Measurements from ENCODE around the gene LMF1.
"Not testable (repeated sequence)": the region's sequence is repeated elsewhere in the genome, so short reads cannot be mapped to it uniquely, and the experiment has no call there.

The LMF1 gene

DNA sequence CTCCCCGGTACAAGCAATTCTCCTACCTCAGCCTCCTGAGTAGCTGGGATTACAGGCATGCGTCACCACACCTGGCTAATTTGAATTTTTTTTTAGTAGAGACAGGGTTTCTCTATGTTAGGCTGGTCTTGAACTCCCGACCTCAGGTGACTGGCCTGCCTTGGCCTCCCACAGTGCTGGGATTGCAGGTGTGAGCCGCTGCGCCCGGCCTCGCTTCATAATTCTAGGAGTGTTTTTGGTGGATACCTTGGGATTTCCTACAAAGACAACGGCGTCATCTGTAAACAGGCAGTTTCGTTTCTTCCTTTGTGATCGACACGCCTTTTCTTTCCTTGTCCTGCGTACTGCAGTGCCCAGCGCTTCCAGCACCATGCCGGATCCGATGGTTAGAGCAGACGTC lies 109.3 kb downstream of the LMF1 start:
- no peak for DNase-seq

DNA sequence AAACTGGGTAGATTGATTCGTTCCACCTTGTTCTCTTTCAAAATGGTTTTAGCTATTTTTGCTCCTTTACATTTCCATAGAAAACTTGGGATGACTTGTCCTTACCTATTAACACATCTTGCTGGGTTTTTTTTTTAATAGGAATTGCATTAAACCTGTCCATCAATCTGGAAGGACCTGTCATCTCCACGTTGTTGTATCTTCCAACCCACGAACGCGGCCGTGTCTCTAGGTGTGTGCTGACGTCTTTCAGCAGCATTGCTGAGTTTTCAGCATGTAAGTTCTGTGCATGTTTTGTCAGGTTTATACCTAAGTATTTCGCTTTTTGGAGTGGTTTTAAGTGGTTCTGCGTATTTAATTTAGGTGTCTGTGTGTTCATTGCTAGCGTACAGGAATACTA lies 109.9 kb downstream of the LMF1 start:
- DNase-seq: no peak

DNA sequence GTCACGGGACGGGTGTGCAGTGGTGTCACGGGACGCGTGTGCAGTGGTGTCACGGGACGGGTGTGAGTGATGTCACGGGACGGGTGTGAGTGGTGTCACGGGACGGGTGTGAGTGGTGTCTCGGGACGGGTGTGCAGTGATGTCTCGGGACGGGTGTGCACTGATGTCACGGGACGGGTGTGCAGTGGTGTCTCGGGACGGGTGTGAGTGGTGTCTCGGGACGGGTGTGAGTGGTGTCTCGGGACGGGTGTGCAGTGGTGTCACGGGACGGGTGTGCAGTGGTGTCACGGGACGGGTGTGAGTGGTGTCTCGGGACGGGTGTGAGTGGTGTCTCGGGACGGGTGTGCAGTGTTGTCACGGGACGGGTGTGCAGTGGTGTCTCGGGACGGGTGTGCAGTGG lies 111.8 kb downstream of the LMF1 start:
- not testable (repeated sequence) for DNase-seq

DNA sequence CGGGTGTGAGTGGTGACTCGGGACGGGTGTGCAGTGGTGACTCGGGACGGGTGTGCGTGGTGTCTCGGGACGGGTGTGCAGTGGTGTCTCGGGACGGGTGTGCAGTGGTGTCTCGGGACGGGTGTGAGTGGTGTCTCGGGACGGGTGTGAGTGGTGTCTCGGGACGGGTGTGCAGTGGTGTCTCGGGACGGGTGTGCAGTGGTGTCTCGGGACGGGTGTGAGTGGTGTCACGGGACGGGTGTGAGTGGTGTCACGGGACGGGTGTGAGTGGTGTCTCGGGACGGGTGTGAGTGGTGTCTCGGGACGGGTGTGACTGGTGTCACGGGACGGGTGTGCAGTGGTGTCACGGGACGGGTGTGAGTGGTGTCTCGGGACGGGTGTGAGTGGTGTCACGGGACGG lies 112.3 kb downstream of the LMF1 start:
- not testable (repeated sequence) for DNase-seq

DNA sequence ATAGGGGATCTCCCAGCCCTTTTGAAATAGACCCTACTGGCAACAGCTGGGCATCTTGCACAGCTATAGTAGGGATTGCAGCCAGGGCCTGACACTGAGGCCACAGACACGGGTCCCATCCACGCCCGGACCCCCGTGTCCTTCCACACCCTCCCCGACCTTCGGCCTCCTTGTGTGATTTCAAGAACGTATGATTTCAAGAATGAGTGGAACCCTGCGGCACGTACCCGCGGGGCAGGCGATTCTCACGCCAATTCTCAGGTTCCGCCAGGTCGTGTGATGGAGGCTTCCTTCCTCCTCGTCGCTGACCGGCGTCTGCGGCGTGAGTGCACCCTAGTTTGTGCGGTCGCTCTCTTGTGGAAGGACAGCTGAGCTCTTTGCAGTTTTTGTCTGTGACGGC lies 114.0 kb downstream of the LMF1 start:
- DNase-seq: no peak

DNA sequence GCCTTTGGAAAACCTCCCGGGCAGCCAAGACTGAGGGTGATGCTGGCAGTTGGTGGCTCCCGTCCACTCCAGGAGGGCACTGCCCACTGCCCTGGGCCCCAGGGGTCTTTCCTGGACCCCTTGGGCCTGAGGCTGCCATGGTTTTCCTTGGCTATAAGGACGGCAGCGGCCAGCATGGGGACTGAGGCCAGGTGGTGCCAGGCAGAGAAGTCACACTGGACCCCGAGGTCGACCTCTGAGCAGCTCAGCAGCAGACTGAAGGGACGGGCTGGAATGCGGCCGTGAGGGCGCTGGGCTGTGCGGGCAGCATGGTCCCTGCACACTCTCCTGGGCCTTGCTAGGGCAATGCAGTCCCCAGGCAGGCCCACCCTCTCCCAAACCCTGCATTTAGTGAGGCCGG lies 114.7 kb downstream of the LMF1 start:
- DNase-seq: no peak

DNA sequence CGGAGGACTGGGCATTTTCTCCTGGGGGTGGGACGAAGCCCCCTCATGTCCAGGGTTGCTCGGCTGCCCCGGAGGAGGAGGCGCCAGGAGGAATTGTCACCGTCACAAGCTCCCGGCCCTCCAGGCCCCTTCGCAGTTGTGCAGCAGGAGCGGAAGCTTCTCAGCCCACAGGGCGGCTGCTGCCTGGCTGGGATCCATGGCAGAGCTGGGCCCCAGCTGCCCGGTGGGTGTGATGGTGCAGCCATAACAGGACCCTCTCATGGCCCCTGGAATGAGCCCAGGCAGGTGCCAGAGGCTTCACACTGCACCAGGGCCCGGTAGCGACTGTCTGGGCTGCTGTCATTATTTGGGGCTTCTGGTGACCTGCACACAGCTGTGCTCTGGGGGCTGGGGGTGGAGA lies 115.3 kb downstream of the LMF1 start:
- no peak for DNase-seq

DNA sequence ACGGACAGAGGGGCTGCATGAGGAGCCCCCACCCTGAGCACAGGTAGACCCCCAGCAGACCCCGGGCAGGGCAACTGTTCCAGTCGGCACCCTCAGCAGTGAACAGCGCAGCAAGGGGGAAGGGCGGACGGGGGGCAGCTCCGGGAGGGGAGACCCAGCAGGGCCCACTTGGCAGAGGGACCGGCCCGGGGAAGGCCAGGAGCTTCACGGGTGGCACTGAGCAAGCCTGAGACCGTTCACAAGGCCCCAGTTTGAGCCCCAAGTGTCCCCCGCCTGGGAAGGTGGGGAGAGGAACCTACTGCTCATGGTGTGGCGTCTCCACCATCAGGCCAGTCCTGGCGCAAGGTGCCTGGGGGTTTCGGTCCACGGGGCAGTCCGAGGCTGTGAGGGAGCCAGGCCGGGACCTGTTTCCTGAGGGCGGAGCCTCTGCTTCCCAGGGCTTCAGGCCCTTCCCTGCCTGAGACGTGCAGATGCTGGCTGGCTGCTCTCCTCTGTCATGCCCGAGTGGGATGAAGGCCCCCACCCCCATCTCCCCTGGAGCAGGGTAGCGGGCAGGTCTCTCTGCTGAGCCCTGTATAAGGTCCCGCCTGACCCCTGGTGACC lies 115.9 kb downstream of the LMF1 start:
- DNase-seq: no peak

DNA sequence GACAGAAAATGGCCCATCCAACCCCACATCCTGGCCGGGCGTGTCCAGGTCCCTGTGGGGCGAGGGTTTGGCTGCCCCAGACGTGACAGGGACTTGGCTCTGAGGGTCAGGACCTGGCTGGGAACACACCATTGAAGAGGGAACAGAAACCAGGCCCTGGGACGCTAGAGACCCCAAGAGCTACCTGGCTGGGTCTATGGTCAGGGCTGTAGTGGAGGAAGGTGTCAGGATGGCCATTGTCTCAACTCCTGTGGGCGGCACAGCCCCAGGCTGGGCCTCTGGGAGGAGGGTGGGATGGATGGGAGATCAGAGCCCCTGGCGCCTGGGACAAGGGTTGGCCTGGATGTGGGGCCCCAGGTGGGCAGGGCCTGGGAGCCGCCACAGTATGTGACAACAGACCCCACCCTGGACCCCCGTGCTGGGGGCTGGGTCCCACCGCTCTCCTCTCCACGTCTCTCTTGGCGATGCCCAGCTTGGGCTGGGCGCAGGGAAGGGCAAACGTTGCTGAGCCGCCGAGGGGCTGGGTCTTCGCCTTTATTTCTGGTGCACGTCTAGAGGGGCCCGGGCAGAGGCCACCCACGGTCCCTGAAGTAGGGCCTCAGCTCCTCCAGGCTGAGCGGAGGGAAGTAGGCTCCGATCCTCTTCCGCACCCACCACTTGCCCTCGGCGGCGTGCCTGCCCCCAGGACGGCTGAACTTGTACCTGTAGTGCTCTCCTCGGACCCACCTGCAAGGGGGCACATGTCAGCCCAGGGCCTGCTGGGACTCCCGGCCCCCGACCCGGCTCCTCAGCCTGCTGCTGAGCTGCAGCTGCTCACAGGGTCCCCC lies 116.6 kb downstream of the LMF1 start:
- no peak for DNase-seq

DNA sequence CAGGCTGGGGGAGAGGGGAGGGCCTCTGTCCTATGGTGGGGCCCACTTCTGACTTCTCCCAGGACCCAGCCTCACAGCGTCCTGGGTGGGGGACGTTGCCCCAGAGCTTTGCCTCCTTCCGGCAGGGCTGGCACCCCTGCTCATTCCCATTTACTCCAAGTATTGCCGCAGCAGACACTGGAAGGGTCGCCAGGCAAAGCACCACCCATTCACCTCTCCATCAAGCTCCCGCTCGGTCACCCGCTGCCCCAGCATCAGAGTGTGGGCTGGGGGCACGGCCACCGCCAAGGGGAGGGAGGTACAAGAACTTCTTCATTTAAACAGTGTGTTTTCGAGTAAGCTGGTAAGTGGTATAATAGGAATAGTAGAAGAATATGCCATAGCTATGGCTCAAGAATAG lies 117.5 kb downstream of the LMF1 start:
- no peak for DNase-seq

DNA sequence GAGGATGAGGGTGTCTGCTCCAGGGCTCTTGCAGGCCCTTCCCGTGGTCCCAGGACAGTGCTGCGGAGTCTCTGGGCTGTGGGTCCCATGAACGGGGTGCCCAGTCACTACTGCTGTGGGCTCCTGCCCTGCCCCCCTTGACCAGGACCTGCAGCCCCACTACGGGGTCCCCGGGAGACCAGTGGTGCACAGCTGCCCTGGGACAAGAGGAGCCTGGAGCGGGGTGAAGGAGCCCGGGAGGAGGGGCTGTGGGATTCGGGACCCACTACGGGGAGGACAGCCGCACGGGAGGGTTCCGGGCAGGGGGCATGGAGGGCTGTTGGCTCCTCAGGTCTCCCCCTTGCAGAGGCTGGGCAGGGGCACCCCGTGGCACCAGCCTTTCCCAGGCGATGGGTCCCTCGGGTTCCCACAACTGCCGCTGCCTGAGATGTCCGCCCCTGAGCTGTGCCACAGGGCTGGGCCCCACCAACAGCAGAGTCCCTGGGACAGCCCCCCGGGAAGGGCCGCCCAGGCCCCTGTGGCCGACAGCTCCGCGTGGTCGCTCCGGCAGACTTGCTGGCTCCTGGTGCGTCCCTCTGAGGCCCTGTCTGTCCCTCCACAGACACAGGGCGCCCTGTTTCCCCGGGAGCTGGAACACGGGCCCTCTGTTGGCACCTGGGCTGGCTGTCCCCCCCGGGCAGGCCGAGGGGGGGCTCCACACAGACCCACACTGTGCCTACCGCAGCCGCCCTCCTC lies 118.2 kb downstream of the LMF1 start:
- no peak for DNase-seq

DNA sequence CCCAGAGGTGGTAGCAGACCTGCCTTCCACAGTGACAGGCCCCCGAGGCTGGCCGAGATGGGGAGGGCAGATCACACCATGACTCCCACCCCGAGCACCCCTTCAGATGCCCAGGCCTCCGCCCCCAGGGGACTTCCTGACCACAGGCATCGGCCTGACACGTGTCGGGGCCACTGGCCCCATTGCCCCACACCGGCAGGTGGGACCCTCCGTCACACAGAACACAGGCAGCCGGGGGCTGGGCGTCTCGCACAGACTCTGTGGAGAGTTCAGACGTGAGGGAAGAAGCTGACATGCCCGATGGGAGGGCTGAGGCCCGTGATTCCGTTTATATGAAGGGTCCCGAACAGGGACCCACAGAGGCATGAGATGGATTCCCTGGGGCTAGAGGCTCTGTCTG lies 118.9 kb downstream of the LMF1 start:
- DNase-seq: no peak

DNA sequence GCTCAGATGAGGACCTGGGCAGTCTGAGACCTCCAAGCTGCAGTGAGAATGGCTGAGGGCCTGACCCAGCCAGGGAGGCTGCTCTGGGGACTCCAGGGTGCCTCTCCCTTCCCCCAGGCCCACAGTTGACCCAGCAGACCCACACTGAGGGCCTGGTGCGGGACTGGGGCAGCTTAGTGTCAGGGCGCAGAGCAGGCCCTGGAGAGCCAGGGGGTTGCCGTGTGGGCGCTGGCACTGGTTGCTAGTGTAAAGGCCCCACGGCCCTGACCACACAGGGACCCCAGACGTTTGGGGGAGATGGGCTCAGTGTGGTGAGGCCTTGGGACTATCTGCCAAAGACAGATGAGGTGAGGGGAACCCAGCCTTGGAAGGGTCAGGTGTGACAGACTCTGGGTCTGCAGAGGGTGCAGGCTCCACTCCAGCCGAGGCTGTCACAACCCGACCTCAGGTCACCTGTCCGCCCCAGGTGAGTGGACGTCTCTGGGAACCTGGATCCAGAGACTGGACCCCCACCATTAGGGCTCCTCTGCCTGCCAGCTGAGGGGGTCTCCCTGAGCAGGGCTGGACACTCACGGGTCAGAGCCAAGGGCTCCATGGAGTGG lies 119.5 kb downstream of the LMF1 start:
- no peak for DNase-seq

DNA sequence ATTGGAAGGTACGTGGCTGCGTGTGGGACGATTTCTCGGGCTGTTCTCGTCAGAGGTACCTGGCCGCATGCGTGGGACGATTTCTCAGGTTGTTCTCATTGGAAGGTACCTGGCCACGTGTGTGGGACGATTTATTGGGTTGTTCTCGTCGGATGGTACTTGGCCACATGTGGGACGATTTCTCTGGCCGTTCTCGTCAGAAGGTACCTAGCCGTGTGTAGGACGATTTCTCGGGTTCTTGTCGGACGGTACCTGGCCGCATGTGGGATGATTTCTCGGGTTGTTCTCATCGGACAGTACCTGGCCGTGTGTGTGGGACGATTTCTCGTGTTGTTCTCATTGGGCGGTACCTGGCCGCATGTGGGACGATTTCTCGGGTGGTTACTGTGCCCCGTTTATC lies 120.1 kb downstream of the LMF1 start:
- no peak for DNase-seq

DNA sequence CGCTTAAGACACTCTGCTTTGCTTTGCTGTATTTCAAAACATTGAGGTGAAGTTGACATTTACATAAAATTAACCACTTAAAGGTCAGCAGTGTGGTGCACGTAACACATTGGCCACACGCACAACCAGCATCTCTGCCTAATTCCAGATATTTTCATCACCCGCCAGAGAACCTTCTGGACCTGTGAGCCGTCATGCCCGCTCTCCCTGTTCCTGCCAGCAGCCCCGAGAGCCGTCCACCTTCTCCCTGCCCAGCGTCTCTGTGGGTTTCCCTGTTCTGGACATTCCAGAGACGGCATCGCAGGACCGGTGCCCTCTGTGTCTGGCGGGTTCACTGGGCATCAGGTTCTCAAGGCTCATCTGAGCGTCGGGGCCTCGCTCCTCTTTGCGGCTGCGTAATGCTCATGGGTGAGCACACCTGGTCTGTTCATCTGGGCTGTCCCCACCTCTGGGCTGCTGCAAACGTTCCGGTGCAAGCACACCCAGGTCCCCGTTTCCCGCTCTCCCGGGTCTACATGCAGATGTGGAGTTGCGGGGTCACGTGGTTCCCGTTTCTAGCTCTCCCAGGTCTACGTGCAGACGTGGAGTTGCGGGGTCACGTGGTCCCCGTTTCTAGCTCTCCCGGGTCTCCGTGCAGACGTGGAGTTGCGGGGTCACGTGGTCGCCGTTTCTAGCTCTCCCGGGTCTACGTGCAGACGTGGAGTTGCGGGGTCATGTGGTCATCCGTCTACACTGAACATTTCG lies 122.1 kb downstream of the LMF1 start:
- DNase-seq: no peak

DNA sequence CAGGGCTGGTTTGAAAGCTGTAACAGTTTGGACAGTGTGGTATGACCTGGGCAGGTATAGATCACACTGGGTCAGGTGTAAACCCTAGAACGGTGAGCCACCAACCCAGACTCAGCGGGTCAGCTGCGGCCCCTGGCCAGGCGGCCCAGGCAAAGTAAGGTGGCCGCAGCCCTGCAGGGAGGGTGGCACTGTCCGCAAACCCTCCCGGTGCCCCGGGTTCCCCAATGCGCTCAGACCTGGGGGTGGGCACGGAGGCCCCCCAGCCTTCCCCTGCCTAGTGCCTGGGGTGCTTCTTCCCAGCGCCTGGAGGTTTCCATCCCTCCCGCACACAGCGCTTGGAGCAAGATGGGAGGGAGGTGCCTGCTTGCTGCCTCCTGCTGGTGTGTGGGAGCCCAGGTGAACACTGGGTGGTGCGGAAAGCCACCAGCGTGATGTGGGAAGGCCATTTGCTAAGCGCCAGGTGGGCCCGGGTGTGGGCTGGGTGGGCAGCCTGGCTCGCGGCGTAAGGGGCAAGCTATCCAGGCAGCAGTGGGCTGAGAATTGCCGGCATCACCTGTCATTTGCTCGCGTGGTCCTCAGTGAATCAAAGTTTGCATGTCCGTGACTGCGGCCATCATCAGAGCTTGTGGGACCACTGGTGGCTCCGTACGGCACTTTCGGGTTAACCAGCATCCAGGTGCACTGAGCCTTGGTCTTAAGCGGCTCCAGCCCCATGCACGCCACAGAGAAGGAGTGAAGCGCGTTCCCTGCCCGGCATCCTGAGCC lies 122.9 kb downstream of the LMF1 start:
- DNase-seq: no peak

DNA sequence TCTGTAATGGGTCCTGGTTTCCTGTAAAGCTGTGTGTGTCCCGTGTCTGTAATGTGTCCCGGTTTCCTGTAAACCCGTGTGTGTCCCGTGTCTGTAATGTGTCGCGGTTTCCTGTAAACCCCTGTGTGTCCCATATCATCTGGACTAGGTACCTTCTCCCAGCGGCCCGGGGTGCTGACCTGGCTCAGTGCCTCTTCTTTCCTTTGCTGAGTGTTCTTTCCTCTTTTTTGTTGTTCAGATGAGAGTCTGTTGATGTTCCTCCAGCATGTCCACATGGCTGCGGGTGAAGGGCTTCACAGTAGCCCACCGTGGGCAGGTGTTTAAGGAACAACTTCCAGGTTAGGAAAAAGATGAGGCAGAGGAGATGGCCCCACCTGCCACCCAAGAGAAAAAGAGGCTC lies 123.6 kb downstream of the LMF1 start:
- DNase-seq: no peak

DNA sequence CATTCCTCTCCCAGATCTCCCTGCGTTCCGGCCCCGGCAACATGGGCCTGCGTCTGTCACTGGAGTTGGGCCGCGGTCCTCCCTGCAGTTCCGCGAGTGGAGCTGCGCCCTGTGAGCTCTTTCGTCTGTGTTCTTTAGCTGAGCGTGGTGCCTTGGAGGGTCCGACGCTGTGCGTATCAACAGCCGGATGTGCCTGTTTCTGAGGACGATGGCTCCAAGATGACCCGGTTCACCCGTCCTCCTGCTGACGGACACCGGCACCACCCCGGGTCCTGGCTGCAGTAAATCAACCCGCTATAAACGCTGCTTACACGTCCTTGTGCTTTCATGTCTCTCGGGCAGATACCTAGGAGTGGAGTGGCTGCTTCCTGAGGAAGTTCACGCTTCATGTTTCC lies 125.4 kb downstream of the LMF1 start:
- DNase-seq: no peak

DNA sequence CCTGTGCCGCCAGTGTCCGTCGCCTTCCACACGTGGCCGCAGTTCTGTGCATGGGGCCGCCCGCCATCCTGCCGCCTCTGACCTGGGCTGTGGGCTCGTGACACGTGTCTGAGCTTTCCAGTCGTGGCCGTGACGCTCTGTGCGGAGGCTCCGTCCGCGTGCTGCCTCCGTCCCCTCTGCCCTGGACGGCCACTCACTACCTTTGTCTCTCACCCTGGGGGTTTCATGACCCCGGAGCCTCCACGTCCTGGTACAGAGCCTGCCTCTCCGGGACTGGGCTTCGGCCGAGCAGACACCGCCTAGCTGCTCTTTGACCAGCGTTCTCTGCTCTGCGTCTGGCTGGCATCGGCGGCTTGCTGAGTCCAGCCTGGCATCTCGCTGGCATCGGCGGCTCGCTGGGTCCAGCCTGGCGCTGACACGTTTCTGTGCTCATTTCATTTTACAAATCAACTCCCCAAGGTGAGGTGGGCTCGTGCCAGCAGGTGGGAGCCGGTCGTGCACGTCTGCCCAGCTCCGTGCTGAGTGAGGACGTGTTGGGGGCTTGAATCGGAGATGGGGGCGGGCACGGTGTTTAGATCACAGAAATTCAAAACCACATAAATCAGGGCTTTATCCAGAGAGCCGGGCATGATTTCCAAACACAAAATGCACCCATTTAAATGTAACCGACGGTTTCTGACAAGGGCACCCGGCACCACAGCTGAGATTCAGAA lies 126.0 kb downstream of the LMF1 start:
- no peak for DNase-seq

DNA sequence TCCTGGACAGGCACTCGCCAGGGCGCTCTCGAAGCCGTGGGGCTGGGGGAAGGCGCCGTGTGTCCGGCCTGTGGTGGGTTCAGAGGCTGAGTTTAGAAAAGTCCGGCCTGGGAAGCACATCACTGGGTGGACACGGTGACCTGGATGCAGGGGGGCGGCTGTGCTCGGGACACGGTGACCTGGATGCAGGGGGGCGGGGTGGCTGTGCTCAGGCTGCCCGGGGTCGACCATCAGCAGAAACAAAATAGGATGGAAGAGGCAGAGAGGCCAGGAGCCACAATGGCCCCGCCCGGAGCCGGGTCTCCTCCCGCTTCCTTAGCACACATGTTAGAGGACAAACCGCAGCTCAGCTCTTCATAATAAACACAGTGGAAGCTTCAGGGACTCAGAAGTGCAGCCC lies 127.0 kb downstream of the LMF1 start:
- no peak for DNase-seq

DNA sequence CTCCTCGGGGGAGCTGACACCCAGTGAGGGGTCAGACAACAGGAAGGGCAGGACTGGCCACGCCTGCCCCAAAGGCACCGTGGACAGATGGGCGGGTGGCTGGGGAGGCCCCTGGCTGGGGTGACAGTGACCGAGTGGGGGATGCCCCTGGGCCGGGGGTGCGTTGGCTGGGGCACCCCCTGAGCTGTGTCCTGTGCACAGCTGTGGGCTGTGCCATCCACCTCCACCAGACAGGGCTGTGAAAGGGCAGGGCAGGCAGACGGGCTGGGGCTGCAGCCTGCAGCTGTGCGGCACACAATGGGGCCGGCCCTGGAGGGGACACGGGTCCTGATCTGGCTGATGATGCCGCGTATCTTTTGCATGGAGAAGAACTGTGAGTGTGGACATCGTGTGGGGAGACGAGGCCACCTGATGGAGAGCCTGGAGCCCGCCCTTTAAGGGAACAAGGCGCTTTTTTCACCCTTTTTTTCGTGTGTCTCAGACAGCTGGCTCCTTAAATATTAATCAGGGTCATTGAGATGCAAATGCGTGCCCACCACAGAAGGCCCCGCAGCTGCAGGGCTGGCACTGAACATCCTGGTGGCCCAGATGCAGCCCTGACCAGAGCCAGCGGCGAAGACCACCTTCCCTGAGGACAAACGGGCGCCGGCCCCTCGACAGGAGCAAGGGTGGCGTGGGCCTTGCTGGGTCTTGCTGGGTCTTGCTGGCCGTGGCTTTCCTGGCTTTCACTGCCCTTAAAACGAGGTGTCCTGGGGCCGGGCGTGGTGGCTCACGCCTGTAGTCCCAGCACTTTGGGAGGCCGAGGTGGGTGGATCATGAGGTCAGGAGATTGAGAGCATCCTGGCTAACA lies 127.8 kb downstream of the LMF1 start:
- DNase-seq: no peak
